HG03025 (cell line): ENCODE data around the gene ABCB11.

Source experiments
- ATAC-seq: cut with Tn5 transposase; IDR thresholded peaks from one replicate; pipeline ENCODE4 v1.9.1; 2021; ENCODE audit warnings: mild to moderate bottlenecking, moderate library complexity; ENCODE audit not compliant: unreplicated experiment, low FRiP score

The ABCB11 gene

DNA sequence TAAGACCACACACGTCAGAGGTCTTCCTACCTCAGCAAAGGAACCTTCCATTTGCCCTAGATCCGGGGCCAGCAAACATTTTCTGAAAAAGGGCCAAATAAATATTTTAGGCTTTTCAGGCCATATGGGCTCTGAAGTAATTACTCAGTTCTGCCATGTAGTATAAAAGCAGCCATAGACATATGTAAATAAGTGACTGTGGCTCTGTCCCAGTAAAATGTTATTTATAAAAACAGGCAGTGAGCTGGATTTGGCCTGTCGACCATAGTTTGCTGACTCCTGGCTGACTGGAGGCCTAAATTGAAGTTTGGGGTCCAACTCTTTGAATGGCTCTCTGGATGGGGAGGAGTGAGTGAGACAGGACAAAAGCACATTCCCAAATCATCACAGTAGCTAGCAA is 49.5 kb downstream of the ABCB11 start:
- no peak for ATAC-seq

DNA sequence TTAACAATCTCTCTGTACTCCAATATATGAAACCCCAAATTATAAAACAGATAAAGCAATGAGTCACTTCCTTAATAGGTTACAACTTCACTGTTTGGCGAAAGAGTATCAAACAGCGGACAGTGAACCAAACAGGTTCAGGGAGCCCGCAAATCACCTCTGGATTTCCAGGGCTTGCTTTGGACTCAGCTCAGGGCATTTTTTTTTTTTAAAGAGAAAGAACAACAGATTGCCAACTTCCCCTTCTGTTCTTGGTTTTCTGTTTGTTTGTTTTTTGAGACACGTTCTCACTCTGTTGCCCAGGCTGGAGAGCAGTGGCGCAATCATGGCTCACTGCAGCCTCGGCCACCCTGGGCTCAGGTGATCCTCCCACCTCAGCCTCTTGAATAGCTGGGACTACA is 52.7 kb downstream of the ABCB11 start:
- no peak for ATAC-seq

DNA sequence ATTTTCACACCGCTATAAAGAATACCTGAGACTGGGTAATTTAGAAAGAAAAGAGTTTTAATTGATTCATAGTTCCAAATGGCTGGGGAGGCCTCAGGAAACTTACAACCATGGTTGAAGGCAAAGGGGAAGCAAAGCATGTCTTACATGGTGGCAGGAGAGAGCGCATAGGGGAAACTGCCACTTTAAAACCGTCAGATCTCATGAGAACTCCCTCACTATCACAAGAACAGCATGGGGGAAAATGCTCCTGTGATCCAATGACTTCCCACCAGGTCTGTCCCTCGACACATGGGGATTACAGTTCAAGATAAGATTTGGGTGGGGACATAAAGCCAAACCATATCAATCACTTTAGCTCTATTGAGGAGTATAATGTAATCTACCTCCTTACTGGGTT is 53.5 kb downstream of the ABCB11 start:
- no peak for ATAC-seq

DNA sequence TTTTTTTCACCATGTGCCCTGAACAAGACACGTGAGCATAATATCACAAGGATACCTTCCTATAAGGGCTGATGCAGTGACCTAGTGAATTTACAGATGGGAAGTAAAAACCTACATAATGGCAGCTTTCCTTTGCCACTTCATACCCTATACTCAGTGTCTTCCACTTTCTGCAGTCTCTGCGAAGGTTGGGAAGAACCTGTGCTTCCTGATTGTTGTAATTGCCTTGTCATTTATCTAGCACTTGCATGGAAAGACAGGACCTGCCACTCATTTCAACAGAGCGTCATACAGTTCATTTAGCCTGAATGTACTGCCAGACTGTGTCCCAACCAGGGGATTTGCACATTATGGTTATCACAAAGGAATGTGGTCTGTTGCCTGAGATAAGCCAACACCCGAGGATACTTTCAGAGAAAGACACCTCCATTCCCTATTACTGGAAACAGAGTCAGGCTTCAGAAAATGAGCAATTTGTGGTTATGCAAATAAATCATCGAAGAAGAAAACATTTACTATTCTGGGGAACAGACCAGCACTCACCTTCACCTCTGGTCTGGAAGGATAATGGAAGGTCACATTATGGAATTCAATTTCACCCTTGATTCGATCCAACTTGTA is 55.0 kb downstream of the ABCB11 start:
- ATAC-seq: no peak

DNA sequence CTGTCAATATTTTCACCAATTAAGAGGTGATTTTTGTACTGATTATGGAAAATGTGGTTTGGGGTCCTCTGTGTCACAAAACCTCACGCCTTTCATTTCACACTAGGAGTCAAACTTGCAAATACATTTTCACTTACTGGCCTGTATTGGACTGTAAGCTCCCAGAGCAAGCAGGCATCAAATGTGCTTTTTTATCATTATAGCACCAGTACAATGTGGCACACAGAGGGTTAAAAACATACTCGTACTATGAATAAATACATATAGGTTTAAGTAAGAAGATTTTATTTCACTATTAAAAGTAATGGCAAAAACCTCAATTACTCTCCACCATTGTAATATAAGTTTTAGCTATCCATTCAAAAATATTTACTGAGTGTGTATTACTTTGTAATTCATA is 56.7 kb downstream of the ABCB11 start:
- no peak for ATAC-seq

DNA sequence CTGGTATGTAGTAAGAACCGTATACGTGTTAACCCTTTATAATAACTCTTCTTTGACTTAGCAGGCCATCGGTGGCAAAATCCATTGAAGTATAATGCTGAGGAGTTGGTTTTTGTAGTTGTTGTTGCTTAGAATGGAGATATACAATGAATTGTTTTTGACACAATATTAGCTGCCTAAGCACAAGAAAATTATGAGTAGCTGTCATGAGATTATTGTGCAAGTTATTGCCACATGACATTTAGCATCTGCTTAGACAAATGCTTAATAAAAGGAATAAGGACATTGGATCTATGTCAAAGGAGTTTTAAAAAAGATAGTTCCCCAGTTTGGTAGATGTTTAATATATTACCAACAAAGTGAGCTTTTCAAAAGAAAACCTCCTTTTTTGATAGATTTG is 59.9 kb downstream of the ABCB11 start:
- no peak for ATAC-seq

DNA sequence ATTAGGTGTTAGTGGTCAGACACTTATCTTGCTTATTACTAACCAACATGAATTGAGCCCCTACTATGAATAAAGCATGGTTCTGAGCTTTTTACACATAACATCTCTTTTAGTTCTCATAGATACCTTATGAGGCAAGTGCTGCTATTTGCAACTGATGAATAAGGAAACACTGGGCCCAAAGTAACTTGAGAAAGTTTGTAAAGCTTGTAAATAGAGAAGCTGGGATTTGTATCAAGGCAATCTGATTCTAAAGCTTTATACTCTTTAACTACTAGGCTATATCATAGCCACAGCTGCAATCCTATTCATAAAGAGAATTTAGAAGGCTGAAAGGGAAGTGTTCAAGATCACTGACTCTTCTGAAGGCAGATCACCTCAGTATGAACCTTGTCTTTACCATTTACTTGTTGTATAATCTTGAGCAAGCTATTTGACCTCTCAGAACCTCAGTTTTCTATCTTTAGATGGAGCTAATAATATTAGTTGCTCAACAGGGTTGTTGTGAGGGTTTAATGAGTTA is 60.4 kb downstream of the ABCB11 start:
- no peak for ATAC-seq

DNA sequence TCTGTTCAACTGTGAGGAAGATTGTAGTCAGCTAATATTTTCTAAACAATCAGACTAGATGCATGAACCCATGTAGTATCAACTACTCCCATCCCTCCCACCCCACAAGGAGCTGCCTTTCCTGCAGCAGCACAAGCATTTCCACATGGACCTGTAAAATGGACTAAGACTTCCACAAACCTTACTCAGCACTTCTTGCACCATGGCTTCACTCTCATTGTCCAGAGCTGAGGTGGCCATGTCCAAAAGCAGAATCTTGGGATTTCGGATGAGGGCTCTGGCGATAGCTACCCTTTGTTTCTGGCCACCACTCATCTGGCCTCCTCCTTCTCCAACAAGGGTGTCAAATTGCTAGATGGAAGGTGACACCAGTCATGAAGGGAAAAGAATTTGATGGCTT is 61.3 kb downstream of the ABCB11 start:
- ATAC-seq: no peak

DNA sequence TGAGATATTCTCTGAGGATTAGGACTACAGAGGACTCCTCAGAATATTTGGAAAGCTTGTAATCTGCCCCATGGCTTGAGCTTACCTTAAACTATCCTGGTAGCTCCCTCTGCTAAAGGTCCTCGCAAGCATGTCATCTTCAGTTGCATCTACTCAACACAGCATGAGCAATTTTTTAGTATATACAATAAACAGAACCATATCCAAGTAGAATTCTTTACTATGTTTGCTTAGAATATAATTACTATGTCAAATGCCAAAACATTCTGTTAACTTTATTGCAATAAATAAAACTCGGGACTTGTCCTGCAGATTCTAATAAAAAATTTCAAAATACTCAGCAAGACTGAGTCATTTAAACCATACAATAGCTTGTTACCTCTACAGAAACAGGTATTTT is 62.8 kb downstream of the ABCB11 start:
- no peak for ATAC-seq

DNA sequence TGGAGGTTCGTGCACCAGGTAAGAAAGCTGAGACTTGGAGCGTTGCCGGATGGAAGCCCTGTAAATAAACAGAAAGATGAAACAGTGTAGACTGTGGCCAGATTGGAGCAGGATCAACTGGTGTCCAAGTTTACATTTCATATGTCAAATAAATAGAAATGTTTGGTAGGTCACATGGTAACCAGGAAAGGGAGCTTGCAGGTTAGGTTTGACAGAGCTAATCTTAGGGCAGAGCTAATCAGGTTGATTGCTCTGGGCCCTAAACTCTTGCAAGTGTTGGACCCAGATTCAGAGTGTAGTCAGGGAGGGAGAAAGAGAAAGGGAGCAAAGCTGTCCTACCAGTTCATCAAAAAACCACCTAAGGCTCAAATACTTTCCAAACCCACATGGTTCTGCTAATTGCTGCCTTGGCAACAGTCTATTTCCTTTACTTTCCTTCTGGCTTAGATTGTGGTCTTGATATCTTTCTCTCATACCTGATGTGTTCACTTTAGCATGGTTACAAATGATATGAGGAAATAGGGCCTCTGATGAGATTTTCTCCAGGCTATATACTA is 66.8 kb downstream of the ABCB11 start:
- no peak for ATAC-seq

DNA sequence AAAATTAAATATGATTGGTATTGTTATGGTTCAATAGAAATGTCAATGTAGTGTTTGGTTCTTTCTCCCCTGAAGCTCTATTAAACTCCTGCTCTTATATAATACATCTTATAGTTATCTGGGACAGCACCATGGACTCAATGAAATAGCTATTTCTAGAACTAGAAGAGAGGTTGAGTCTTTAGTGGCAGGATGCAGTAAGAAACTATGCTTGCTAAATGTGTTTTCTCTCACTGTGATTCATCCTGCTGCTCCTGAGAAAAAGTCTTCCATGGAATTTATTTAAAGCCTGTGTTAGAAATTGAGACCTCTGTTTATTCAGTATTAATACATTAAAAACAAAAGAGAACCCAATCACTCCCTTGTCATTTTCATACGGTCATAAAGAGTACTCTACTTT is 68.5 kb downstream of the ABCB11 start:
- no peak for ATAC-seq

DNA sequence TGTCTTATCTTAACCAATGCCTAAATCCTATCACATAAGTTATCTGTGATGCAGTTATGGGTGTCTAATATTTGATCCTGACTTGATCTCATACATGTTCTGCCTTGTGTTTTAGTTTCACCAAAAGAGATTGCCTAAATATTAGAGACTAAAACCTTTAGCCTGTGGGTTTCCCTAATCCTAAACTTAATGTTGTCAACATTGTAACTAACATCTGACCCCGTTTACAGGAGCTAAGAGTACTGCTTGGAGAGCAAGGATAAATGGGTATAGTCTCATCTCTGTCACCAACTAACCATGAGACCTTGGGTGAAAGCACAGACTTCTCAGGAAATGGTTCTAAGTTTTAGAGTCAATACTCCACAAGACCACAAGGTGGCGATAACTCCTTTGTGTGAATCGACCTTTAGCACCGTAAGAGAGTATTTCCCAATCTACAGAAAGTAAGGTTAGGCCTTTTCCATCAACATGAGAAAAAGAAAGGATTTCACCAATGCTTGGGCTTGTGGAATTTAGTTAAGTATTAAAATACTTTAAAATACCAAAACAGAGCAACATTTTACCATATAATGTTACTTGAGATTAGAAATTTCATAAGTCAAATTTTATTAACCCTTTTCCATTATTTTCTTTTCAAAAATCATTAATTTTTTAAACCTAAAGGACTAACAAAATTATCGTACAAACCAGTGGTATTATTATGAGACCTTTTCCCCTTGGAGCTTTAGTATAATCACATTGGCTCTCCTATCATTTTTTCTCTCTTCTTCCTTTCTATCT is 69.5 kb downstream of the ABCB11 start:
- ATAC-seq: no peak

DNA sequence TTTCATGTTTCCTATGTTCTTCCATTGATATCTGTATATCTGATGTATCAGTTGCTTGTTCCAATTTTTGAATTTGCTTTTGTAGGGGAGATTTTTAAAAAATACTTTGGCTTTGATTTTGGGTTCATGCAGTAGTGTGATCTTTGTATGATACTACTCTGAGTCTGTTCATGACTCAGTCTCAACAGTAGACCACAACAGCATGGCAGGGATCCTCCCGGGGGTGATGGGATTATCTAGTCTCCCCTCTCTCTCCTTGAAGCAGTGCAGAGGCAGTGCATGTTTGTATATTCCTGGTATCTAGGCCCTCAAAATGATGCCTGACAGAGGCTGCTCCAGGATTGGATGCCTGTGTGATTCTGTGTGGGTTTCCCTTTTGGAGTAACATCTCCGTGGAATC is 74.7 kb downstream of the ABCB11 start:
- no peak for ATAC-seq

DNA sequence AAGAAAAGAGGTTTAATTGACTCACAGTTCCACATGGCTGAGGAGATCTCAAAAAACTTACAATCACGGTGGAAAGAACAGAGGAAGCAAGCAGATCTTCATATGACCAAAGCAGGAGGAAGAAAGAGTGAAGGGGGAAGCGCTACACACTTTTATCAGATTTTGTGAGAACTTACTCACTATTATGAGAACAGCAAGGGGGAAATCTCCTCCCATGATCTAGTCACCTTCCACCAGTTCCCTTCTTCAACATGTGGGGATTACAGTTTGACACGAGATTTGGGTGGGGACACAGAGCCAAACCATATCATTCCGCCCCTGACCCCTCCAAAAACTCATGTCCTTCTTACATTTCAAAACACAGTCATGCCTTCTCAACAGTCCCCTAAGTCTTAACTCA is 75.8 kb downstream of the ABCB11 start:
- ATAC-seq: no peak

DNA sequence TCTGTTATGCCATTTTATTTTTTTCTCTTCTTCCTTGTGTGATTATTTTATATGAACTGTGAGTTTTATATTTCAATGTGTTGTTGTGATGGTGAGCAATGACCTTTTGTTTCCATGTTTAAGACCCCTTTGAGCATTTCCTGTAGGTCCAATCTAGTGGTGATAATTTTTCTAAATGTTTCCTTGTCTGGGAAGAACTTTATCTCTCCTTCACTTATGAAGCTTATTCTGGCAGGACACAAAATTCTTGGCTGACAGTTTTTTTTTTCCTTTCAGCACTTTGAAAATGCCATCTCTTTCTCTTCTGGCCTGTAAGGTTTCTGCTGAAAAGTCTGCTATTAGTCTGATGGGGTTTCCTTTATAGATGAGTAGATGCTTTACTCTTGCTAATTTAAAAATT is 76.9 kb downstream of the ABCB11 start:
- ATAC-seq: no peak

DNA sequence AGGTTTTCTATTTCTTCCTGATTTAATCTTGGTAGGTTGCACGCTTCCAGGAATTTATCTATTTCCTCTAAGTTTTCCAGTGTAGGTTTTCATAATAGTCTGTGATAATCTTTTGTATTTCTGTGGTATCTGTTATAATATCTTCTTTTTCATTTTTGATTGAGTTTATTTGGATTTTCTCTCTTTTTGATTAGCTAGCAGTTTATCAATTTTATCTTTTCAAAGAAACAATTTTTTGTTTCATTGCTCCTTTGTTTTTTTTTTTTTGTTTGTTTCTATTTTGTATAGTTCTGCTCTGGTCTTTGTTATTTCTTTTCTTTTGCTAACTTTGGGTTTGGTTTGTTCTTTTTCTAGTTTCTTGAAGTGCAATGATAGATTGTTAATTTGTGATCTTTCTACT is 78.7 kb downstream of the ABCB11 start:
- no peak for ATAC-seq

DNA sequence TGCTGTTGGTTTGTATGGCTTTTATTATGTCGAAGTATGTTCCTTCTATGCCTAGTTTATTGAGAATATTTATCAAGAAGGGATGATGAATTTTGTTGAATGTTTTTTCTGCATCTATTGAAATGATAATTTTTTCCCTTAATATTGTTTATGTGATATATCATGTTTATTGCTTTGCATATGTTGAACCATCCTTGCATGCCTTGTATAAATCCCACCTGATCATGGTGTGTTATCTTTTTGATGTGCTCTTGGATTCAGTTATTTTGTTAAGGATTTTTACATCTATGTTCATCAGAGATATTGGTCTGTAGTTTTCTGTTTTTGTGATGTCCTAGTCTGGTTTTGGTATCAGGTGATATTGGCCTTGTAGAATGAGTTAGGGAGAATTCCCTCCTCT is 79.3 kb downstream of the ABCB11 start:
- no peak for ATAC-seq

DNA sequence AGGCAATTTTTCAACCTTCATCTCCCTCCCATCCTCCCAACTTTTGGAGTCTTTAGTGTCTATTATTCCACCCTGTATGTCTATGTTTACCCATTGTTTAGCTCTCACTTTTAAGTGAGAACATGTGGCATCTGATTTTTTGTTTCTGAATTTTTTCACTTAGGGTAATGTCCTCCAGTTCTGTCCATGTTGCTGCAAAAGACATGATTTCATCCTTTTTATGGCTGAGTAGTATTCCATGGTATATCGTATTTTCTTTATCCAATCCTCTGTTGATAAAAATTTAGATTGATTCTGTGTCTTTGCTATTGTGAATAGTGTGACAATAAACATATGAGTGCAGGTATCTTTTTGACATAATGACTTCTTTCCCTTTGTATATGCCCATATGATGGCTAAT is 81.8 kb downstream of the ABCB11 start:
- ATAC-seq: no peak

DNA sequence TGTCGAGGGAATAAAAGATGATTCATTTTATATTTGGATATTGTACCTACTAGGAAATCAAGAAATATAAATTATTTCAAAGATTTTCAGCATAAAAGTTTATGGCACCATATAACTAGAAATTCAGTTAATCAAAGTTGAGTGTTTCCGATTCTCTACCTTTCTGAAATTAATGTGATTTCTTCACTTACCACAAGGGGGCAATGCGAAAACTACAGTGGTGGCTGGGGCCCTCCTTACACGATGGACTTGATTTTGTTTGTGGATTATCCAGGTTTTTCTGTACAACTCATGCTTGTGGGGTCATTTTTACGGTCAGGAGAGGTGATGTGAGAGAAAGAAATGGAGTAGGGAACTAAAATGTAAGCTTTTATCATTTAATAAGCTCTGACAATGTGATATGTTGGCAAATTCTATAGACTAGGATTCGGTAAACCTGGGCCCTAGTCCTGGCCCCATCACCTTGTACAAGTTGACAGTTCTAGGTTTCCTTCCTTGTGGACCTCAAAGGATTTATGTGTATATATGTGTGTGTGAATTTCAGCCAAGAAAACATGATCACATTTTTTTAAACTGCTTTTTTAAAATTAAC is 82.4 kb downstream of the ABCB11 start:
- no peak for ATAC-seq

DNA sequence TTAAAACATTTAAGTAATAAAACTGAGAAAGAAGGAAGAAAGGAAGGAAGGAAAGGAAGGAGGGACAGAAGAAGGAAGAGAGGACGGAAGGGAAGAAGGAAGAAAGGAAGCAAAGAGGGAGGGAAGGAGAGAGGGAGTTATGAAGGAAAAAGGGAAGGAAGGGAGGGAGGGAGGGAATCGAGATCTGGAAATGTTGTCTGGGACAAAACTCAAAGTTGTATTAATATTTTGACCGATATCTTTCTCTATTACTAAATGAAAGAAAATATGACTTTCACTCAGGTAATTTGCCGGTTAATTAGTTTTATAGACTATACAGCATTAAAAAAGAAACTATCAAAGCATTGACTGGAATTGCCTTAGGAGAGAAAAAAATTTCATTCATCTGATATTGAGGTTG is 85.6 kb downstream of the ABCB11 start:
- no peak for ATAC-seq

DNA sequence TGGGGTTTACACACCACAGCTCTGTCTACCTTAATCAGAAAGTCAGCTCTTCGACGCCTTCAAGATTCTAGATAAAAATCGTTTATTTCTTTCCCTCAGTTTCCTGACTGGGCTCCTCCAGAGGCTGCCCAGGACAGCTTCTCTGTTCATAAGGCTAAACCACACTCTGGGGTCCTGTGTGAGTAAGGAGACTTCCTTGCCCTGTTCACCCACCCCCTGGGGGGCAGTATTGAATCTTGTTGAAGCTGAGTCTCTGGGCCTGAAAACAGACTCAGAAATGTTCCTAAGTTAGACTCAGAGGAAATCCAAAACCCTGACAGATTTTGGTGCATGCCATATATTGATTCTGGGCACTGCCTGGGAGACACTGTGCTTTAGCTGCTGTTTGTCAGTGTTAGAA is 87.1 kb downstream of the ABCB11 start:
- no peak for ATAC-seq

DNA sequence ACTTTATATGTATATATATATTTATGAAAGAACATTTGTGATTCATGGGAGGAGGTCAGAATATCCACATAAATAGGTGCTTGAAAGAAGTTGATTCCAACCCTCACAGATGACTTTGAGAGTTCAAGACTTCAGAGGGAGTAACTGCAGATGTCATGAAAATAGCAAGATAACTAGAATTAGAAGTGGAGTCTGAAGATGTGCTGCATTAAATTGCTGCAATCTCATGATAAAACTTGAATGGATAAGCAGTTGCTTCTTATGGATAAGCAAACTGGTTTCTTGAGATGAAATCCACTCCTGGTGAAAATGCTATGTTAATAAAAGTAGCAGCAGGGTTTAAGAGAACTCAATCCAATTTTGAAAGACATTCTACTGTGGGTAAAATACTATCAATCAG is 89.8 kb downstream of the ABCB11 start:
- no peak for ATAC-seq
